NCI-H69 (cell line): ENCODE measurements around the gene ATRAID.

Experiments used
- DNase-seq: peaks from one replicate; lab custom pipeline; 2025; lab: John Stamatoyannopoulos, UW

ATRAID gene

GRCh38 chr2:27250652-27251379, 39.0 kb downstream of the ATRAID start:
- no peak for DNase-seq

GRCh38 chr2:27251766-27252165, 39.9 kb downstream of the ATRAID start:
- DNase-seq = no peak

GRCh38 chr2:27255187-27255586, 43.3 kb downstream of the ATRAID start:
- no peak for DNase-seq

DNA sequence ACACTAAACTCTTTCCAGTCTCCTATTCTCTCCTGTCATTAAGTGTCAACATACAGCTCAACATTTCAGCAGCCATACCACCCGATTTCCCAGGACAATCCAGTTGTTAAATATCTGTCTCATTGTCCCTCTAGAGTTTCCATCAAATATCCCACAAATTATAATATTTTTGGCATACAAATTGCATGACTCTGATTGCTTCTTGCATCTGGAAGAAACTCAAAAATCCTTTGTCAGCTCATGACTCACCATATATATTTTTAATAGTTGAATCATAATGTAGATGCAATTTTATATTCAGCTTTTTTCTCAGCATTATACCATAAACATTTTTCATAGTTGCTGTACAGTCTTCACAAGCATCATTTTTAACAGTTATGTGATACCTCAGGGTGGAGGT, 43.8 kb downstream of the ATRAID start:
- DNase-seq = no peak

- DNase-seq = no peak
Observed at GRCh38 chr2:27256855-27257454, 45.1 kb downstream of the ATRAID start.

- DNase-seq = no peak
Observed at GRCh38 chr2:27258051-27258450, 46.2 kb downstream of the ATRAID start.

GRCh38 chr2:27261241-27261925, 49.5 kb downstream of the ATRAID start:
- DNase-seq = no peak

DNA sequence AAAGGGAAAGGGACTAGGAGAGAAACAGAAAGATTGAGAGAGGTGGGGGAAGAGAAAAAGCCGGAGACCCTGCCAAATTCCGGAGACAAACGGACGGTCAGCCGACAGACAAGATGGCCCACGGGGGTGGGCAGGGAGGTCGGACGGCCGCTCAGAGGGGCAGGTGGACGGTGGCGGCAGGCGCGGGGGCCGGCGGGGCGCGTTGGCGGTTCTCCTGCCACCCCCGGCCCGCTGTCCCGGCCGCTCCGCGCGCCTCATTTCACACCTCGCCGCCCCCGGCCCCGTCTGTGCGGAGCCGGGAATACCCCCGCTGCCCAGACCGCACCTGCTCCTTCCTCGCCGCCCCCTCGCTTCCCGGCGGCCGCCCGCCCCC, 50.1 kb downstream of the ATRAID start:
- DNase-seq = no peak

- peak; percentile 42 for DNase-seq
Observed at GRCh38 chr2:27262379-27263286, 50.8 kb downstream of the ATRAID start, which contains the start of gene SLC30A3. SLC30A3 (minus strand) TSS chr2:27263047; CDS start chr2:27262906, 141 bp downstream.

GRCh38 chr2:27263287-27264252, 51.7 kb downstream of the ATRAID start:
- DNase-seq = peak; percentile 16

DNA sequence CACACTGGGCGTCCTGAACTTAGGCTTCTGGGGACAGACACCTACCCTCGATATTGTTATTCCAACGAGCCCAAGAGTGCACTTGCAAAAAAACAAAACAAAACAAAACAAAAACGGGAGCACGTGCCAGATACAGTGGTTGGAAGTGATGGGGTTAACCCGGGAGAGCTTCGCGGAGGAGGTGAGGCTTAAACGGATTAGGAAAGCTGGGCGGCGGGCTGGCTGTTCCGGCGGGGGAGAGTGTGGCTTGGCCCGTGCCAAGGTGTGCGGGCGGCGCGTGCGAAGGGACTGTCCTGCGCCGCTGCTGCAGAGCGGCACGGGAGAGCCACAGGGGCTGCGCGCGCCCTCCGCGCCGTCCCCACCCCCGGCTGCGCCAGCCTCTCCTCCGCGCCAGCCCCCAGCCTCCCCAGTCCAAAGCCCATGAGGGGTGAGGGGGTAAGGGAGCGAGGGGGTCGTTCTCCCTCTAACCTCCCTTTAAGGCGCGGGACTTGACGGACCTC, 52.5 kb downstream of the ATRAID start:
- DNase-seq = peak; percentile 22

DNA sequence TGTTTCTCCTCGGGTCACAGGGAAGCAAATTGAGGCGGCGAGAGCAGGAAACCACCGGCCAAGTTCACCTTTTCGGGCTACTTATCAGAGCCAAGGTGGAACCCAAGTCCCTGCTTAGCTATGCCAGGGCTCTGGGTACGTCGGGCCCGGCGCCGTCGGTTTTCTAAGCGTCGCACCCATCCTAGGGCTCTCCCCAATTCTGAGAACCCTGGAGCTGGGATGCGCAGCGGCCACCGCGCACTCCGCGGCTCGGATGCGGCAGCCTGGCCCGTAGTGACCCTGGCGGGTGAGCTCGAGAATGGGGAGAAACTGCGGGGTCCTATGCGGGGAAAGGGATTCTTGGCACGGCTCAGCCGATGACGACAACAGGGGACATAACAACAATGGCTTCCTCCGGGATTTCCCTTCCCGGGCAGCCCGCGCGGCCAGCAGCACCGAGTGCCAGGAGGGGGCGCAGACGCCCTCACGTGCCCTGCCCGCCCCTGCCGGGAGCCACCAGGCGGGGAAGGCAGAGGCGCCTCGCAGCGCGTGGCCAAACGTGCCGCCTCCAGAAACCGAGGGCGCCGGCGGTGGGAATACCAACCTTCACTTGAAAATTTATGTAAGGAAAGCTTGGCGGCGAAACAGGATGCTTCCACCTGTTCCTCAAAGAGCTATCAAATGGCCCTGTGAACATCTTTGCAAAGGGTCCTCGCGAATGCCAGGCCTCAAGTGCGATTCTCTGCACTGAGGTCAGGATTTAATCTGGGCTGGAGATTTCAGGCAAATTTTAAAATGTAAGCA, 53.1 kb downstream of the ATRAID start:
- DNase-seq = peak; percentile 77

GRCh38 chr2:27265536-27265870, 53.7 kb downstream of the ATRAID start:
- DNase-seq = no peak
